Stimulated activated CD4-positive, alpha-beta T cell treated with anti-CD3 and anti-CD28 coated beads, Interleukin-1b, Interleukin-23, amount 100 ng/mL, for 48 hours (primary cell): ENCODE measurements around the gene CCDC18.
"Not testable (repeated sequence)": the region's sequence is repeated elsewhere in the genome, so short reads cannot be mapped to it uniquely, and the experiment has no call there.

ENCODE experiments used
- DNase-seq: peaks from one replicate; pipeline ENCODE4 v3.0.0-alpha.2; 2020

CCDC18 gene

DNA sequence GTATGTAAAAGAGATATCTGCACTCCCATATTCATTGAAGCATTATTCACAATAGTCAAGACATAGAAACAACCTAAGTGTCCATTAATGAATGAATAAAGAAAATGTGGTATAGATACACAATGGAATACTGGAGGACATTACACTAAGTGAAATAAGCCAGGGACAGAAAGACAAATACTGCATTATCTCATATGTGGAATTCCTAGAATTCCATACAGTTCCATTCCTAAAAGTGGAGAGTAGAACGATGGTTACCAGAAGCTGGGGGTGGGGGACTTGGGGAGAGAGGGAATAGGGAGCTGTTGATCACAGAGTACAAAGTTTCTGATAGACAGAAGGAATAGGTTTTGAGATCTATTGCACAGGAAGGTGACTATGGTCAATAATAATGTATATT, 7.7 kb upstream of the CCDC18 start:
- no peak for DNase-seq

DNA sequence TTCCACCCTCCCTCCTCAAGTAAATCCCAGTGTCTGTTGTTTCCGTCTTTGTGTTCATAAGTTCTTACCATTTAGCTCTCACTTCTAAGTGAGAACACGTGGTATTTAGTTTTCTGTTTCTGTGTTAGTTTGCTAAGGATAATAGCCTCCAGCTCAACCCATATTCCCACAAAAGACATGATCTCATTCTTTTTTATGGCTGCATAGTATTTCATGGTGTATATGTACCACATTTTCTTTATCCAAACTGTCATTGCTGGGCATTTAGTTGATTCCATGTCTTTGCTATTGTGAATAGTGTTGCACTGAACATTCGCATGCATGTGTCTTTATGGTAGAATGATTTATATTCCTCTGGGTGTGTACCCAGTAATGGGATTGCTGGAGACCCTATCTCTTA, 5.9 kb upstream of the CCDC18 start:
- not testable (repeated sequence) for DNase-seq

DNA sequence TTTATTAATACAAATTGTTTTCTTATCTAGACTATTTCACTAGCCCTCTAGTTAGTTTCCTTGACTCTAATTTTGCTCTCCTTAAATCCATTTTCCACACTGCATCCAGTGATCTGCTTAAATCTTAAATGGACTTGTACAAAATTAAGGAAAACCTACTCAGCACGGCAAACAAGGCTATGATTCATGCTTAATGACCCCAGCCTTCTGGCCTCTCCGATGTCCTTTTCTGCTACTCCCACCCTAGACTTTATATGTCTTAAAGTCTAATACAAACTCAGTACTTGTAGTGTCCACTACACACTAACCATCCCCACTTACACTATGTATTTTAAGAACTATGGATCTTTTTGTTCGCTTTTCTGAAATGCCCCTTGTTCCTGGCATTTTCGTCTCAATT, 2.5 kb upstream of the CCDC18 start:
- DNase-seq: no peak

DNA sequence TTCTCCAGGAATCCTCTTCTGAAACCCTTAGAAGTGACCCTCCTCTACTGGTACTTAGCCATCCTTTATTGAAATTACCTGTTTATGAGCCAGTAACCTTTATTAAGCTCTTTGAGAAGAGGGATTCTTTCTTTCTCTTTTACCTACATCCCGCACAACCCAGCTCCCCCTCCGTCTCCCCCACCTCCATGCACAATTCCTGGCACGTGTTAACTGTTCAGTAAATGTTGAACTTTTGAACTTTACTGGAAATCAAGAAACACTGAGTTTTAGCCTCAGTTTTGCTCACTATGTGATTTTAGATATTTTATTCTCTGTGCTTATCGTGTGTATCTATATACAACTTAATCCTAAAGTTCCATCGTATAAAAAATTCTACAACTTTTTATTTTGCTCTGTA, 2.1 kb upstream of the CCDC18 start:
- DNase-seq: no peak

DNA sequence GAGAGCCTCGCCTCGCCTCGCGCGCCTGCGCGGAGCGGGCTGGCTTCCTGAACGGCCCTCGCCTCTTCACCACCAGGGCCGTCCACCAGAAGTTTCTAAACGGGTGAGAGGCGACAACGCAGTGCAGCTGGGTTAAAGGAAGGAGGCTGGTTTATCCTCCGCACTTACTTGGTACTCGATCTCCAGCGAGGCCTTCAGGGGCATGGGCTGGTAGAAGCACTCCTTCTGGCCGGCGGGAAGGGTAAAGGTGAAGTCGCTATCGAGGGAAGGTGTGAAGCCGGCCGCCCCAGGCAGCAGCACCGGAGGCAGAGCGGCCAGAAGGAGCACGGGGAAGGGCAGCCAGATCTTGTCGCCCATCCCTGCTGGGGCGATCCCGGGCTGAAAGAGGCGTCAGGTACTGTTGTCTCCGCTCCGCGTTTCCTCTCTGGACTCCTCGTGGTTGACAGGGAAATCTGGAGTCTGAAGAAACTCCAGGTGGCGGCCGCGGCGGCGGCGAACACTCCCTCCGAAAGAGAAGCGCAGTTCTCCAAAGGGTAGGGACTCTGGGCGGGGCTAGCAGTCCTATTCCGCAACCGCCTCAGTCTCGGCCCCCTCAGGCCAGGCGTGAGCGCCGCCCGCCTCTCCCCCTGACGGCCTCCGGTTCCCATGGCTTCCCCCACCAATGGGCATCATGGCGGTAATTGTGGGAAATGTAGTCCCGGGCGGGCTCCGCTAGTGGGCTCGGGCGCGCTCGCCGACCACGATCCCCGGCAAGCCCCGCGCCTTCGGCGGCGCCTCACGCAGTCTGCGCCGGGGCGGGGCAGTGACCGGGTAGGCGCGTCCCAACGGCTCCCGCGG, 420 bp upstream of the CCDC18 start, which contains the start of gene TMED5:
Gene TMED5, minus strand, starts transcription at position 528 of the 837 bp plus-strand sequence. Its CDS starts 171 bp downstream, at position 357.
- peak; percentile 97 for DNase-seq

DNA sequence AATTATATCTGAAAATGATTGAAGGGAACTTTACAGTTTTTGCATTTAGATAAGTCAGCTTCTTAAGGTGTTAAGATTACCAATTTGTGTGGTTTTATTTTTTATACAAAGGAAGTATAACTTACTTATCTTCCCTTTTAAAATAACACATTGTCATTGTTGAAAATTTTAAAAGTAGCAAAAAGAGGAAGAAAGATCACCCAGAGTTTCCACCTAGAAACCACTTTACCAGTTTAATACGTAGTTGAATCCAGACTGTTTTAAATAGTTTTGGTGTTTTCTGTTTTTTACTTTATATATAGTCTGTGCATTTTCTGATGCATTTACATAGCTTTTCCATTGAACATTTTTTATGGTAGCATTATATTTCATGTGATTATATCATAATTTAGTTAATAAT, 6.1 kb downstream of the CCDC18 start:
- DNase-seq: no peak

DNA sequence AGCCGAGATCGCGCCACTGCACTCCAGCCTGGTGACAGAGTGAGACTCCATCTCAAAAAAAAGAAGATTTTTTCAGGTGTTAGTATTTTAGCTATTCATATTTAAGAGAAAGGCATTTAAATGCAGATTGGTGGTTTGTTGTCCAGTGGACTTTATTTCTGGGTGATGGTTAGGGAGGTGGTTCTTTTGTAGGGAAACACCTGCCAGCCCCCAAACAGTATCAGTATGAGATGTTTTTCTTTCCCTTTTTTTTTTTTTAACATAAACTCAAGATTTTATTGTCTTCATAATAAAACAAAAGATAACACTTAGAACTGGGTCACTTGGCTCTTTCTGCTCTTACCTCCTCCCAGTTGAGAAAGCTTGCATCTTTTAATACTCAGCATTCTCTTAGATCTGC, 9.9 kb downstream of the CCDC18 start:
- DNase-seq: no peak

DNA sequence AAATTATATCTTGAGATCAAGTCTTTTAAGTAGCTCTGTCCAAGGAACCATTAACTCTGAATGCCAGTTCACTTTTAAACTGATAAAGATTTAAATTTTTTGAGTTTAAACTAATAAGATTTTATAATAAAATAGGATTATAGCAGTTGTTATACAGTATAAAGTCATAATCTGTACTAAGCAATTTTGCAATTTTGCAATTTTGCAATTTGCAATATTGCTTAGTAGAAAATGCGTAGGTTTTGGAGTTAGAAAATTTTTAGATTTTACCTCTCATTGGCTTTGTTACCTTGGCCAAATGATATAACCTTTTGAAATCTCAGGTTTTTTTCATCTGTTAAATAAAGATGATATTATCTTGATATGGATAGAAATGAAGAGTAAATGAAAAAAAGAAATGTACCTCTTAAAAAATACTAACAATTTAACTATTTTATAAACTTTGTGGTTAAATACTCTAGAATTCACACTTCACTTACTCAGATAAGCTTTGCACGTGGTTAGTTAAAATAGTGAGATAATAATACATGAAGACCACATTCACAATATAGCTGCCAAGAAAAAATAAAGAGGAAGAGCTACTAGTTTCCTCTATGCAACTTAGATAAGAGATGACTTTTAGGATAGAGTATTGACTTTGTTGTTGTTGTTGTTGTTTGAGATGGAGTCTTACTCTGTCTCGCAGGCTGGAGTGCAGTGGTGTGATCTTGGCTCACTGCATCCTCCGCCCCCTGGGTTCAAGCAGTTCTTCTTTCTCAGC, 13.9 kb downstream of the CCDC18 start:
- DNase-seq: no peak

DNA sequence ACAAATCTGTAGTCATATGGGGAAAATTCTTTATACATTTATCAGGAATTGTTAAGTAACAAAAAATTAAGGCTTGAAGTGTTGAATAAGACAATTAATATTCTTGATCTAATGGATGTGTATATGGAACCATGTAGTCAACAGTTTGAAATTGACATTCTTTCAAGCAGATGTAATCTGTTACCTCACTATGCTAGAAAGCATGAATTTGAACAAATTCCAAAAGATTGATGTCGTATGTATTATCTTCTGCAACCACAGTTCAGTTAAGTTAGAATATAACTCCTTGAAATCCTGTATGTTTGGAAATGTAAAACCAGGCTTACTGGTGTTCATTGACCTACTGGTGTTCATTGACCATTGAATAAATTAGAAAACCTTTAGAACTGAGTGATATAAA, 16.1 kb downstream of the CCDC18 start:
- DNase-seq: no peak

DNA sequence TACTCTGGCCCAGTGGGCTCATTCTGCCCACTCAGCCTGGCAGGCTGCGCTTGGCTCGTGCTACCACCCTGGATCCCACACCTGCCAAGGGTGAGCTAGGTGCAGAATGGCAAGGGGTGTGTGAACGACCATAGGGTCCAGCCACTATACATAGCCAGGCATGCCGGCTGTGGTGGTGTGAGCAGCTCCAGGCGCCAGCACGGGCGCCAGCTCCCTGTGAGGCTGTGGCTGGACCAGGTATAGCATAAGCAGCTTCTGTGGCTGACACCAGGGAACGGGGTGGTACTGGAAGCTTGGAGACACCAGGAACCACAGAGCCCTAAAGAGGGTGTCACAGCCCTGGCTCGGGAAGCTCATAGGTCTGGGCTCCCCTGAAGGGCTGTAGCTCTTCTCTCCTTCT, 18.6 kb downstream of the CCDC18 start:
- no peak for DNase-seq

DNA sequence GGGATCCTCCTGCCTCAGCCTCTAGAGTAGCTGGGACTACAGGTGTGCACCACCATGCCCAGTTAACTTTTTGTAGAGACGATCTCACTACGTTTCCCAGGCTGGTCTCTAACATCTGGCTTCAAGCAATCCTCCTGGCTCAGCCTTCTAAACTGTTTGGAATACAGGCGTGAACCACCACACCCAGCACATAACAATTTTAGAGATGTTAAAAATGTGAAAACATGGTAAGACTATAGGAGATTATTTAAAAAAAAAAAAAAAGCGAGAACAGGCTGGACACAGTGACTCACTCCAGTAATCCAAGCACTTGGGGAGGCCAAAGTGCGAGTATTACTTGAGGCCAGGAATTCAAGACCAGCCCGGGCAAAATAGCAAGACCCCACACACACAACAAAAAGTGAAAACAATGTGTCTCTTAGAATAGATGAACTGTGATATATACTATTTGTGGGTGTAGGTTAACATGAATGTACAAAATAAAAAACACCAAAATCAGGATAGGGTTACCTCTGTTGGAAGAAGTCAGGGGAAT, 19.6 kb downstream of the CCDC18 start:
- no peak for DNase-seq

DNA sequence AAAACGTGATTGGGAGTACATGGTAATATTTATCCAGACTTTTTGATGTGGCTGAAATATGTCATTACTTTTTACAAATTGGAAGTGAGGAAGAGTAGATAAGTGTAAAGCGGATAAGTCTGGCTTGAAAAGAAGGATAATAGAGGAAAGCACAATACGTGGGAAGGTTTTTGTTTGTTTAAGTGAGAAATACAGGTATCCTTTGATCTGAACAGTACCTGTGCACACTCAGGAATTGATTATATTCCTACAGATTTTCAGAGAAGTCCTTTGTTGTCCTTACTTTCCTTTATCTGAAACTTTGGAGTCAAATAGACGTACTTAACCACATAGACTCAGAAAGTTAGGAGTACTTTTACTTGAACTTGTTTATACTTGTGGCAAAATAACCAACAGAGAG, 20.2 kb downstream of the CCDC18 start:
- DNase-seq: no peak

DNA sequence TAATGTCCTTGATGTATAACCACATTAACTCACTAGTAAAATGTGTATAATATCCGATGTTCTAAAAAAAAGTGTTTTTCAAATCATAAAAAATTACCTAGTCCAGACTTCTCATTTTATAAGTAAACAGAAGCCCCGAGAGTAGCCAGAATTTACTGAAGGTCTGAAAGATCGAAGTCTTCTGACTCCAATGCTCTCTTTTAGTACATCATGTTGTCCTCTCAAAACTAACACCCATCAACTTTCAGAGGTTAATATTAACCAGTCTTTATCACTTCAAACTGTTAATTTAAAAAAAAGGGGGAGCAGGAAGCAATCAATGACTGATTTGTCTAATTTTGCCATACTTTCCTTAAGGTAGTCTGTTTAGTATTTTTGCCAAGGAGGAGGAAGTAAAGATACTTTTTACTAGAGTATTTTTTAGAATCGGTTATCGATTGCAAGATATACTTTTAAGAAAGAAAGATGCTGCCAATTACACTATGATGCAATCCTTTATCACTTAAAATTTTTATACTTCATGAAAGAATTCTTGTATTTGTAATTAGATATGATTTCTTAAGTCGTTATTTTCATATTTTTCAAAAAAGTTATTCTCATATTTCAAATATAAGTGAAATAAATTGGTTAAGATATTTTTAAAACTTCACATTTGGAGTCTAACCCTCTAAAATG, 25.5 kb downstream of the CCDC18 start:
- DNase-seq: no peak

DNA sequence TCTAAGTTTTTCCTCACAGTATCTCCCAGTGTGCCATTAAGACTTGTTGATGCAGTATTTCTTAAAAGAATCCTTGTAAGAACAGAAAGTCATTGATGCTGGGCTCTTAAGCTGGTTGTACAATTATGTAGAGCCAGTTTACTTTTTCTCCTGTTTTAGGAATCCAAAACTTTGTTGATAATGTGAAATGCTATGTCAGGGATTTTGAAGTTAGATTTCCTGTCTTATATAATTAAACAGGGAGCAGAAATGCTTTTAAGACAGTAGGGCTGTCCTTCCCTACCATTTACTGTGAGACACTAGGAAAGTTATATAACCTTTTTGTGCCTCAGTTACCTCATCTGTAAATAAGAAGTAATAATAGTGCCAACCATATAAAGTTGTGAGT, 26.0 kb downstream of the CCDC18 start:
- no peak for DNase-seq

DNA sequence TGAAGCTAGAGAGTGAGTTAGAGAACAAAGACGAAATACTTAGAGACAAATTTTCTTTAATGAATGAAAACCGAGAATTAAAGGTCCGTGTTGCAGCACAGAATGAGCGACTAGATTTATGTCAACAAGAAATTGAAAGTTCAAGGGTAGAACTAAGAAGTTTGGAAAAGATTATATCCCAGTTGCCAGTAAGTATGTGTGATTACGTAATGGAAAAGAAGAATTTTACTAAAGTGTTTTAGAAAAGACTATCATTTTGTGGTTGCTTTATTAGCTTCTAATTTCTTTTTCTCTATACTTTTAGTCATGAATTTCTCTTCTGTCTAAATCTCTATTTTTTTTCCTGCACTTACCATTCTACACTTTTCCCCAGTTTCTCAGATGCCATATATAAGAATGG, 26.7 kb downstream of the CCDC18 start:
- DNase-seq: no peak

DNA sequence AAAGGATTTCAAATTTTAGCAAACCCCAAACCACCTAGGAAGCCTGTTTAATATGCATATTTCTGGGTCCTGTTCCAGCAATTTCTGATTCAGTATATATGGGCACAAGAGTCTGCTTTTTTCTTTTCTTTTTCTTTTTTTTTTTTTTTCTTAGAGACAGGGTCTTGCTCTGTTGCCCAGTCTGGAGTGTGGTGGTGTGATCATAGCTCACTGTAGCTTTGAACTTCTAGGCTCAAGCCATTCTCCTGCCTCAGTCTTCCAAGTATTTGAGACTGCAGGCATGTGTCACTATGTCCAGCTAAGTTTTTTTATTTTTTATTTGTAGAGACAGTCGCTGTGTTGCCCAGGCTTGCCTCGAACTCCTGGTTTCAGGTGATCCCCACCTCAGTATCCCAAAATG, 34.8 kb downstream of the CCDC18 start:
- no peak for DNase-seq

DNA sequence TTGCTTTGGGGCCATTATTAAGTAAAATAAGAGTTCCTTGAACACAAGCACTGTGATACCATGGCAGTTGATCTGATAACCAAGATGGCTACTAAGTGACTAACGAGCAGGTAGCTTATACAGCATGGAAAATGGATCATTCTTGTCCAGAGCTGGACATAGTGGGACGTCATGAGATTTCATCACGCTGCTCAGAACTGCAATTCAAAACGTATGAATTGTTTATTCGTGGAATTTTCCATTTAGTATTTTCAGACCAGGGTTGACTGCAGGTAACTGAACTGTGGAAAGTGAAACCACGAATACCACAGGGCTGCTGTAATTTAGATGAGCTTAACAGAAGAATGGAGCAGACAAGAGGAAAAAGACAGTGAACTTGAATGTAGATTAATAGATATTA, 38.9 kb downstream of the CCDC18 start:
- DNase-seq: peak; percentile 6

DNA sequence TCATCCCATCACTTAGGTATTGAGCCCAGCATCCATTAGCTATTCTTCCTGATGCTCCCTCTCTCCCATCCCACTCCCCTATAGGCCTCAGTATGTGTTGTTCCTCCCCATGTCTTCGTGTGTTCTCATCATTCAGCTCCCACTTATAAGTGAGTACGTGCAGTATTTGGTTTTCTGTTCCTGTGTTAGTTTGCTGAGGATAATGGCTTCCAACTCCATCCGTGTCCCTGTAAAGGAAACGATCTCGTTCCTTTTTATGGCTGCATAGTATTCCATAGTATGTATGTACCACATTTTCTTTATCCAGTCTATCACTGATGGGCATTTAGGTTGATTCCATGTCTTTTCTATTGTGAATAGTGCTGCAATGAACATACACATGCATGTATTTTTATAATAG, 40.2 kb downstream of the CCDC18 start:
- not testable (repeated sequence) for DNase-seq

DNA sequence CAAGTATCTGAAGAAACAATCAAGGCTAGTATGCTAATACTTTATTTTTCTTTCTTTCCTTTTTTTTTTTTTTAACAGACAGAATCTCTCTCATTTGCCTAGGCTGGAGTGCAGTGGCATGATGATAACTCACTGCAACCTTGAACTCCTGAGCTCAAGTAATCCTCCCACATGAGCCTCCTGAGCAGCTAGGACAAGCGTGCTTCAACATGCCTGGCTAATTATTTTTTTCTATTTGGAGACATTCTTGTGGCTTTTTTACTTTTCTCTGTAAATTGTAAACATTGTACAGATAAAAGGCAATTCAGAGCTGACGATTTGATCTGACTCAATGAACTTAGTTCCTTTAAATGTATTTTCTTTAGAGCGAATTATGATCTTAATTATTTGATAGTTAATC, 41.4 kb downstream of the CCDC18 start:
- no peak for DNase-seq

DNA sequence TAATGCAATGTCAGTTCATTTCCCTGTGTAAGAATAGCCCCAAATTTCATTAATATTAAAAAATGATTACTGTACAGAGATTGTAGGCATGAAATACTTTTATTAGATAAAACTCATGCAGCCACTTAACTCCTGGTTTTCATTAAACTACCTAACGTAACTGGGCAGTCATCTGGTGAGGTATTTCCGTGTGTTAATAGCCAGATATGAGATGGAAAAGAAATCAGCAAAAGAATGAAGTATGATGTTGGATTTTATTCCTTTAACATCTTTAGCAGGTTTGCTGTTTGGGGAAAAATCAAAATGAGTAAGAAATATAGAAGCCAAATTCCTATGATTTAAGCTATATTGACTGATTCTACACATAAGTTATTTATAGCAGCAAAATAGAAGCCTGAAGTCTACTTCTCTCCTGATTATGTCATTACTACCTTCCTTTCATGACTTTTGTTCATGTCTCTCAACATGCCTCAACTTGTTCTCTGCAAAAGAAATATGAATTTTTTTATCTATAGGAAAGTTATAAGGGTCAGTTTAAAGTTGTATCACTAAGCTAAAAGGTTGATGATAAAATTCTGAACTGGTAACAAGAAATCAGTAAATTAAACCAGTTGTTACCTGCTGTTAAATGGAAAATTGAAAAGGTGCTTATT, 42.6 kb downstream of the CCDC18 start:
- DNase-seq: no peak

DNA sequence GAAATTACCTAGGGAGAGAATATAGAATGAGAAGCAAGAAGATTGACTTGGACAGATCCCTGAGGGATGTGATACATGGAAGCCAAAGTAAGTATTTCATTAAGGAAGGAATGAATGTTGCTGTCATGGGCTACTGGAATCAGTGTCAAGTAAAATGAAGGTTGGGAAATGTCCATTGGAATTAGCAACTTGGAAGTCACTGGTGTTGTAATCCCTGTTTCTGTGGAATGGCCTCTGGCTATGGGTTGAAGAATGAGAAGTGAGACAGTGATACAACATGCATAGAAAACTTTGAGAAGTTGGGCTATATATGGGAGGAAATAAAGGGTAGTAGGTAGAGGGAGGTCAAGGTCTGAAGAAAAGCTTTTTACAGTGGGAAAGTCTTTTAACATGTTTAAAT, 54.7 kb downstream of the CCDC18 start:
- no peak for DNase-seq

DNA sequence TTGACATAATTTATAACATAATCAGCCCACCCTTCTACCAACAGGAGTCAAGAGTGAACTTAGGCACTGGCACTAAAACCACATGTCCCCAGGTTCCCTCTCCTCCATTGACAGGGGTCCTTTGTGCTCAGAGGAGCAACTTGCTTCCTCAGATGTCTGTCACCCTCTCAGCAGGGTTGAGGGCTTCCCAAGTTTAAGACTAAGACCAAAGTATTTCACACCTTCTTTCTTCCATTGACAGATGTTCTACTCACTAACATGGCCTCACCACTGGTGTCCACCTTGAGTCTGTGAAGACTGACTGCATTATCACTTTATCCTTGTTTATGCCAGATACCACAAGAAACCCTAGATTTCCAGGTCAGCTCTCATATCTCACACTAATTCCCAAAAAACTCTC, 56.5 kb downstream of the CCDC18 start:
- no peak for DNase-seq

DNA sequence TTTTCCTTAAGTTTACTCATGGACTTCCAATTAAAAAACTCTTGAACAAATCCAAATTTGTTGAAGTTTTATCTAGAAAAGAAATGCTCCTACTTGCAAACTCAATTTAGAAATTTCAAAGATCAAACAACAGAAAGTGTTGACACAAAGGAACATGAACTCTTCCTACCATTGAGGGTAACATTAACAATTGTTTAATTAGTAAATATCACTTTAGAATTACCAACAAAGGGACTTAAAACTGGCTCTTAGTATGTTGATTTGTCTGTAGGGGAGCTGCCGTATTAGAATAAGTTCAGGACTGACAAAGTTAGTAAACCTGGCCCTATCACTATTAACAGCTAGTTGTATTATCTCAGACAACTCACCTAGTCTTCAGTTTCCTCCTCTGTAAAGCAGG, 57.9 kb downstream of the CCDC18 start:
- no peak for DNase-seq
